Adipose tissue (tissue), 3 donors: ENCODE results near the gene SYNJ2. TPM values are rescaled to one million over a fixed set of nuclear protein-coding genes. Genes with fewer than 3 reads are reported as not detected.

Experiments
- H3K27ac ChIP-seq: one replicate; pipeline ENCODE4 v1.5.1; 2013; ENCODE audit warnings: low read depth, low read length
- WGBS, 3 donors: extraction: QIAGEN DNeasy Blood & Tissue Kit; methylation state at CpG; one replicate each; pipeline ENCODE4 v1.1.7; 2013; 5-methylcytosine and 5-hydroxymethylcytosine counted together
- polyA plus RNA-seq, 3 donors: library from polyadenylated mRNA; stranded (reverse); fragments of 200-250 nt; gene quantifications; one replicate each; pipeline ENCODE4 v1.2.3, GENCODE V29; 2013
- donor health status: healthy with polysubstance abuse.
- donor health status: Bipolar disorder and iron deficiency.
- donor health status: healthy.

SYNJ2 gene
- polyA plus RNA-seq, 3 donors, result 2.6 to 6.0 (median 3.8) TPM

- no peak overlapping the region for H3K27ac ChIP-seq
- WGBS, 3 donors, result 71 to 79% (median 72%) methylated on average over 10 of the region's 10 CpGs
Observed at GRCh38 chr6:158003910-158004700, 22.4 kb downstream of the SYNJ2 start.

GRCh38 chr6:158004701-158005095 is 23.0 kb downstream of the SYNJ2 start:
- no peak overlapping the region for H3K27ac ChIP-seq
- 93 to 97% (median 95%) methylated on average over 14 of the region's 14 CpGs for WGBS, 3 donors

- 90 to 94% (median 93%) methylated on average over 11 of the region's 11 CpGs for WGBS, 3 donors
- H3K27ac ChIP-seq, result no peak overlapping the region
Observed at GRCh38 chr6:158005626-158006180, 24.0 kb downstream of the SYNJ2 start.

GRCh38 chr6:158006331-158006730 is 24.7 kb downstream of the SYNJ2 start:
- H3K27ac ChIP-seq, result no peak overlapping the region
- 94 to 97% (median 95%) methylated on average over 7 of the region's 7 CpGs for WGBS, 3 donors

- 93 to 97% (median 95%) methylated on average over 11 of the region's 11 CpGs for WGBS, 3 donors
Observed at GRCh38 chr6:158006821-158007570, 25.3 kb downstream of the SYNJ2 start.

GRCh38 chr6:158008864-158009113 is 27.1 kb downstream of the SYNJ2 start:
- 72 to 92% (median 78%) methylated on average over 6 of the region's 6 CpGs for WGBS, 3 donors
- H3K27ac ChIP-seq, result no peak overlapping the region

More at GRCh38 chr6:158006821-158007570, 25.3 kb downstream of the SYNJ2 start:
- no peak overlapping the region for H3K27ac ChIP-seq

GRCh38 chr6:158009114-158009891 is 27.6 kb downstream of the SYNJ2 start:
- H3K27ac ChIP-seq, result no peak overlapping the region
- WGBS, 3 donors, result 16 to 48% (median 20%) methylated on average over 13 of the region's 13 CpGs

GRCh38 chr6:158009935-158010585 is 28.4 kb downstream of the SYNJ2 start:
- H3K27ac ChIP-seq, result no peak overlapping the region
- 97 to 100% (median 99%) methylated on average over 6 of the region's 6 CpGs for WGBS, 3 donors

GRCh38 chr6:158010591-158011477 is 29.2 kb downstream of the SYNJ2 start:
- WGBS, 3 donors, result 95 to 98% (median 96%) methylated on average over 19 of the region's 19 CpGs
- no peak overlapping the region for H3K27ac ChIP-seq

GRCh38 chr6:158011478-158011920 is 29.8 kb downstream of the SYNJ2 start:
- WGBS, 3 donors, result 71 to 77% (median 72%) methylated on average over 6 of the region's 6 CpGs
- H3K27ac ChIP-seq, result no peak overlapping the region

GRCh38 chr6:158011980-158012566 is 30.4 kb downstream of the SYNJ2 start:
- 73 to 89% (median 81%) methylated on average over 7 of the region's 7 CpGs for WGBS, 3 donors
- H3K27ac ChIP-seq, result no peak overlapping the region

GRCh38 chr6:158013904-158014504 is 32.3 kb downstream of the SYNJ2 start:
- 83 to 91% (median 89%) methylated on average over 4 of the region's 4 CpGs for WGBS, 3 donors
- no peak overlapping the region for H3K27ac ChIP-seq

- no peak overlapping the region for H3K27ac ChIP-seq
- 97 to 100% (median 97%) methylated on average over 6 of the region's 6 CpGs for WGBS, 3 donors
Observed at GRCh38 chr6:158014505-158015187, 33.0 kb downstream of the SYNJ2 start.

GRCh38 chr6:158015188-158015506 is 33.5 kb downstream of the SYNJ2 start:
- 87 to 95% (median 94%) methylated on average over 2 of the region's 2 CpGs for WGBS, 3 donors
- no peak overlapping the region for H3K27ac ChIP-seq

- H3K27ac ChIP-seq, result no peak overlapping the region
- 84 to 88% (median 87%) methylated on average over 20 of the region's 20 CpGs for WGBS, 3 donors
Observed at GRCh38 chr6:158016571-158017383, 35.1 kb downstream of the SYNJ2 start.
